Panc1 (cell line): Measurements from ENCODE around the gene TTC28.

Experiments used
- CTCF ChIP-seq: fragments of 450-650 bp; IDR thresholded peaks from 2 replicates; pipeline ENCODE4 v1.5.1; 2017; ENCODE audit warnings: mild to moderate bottlenecking
- REST ChIP-seq, 2 experiments: IDR thresholded peaks; 2 replicates each; pipeline ENCODE4 v1.6.1; 2011 to 2012; ENCODE audit warnings: low read depth in 2 of 2, control low read depth in 1 of 2, low read length in 1 of 2, mild to moderate bottlenecking in 1 of 2, moderate library complexity in 1 of 2; ENCODE audit not compliant: insufficient read depth in 1 of 2

- TF ChIP-seq CTCF (no peak), REST (IDR thresholded peaks at IDR 0.05; ENCODE audit: insufficient read depth in 1 of 2, low read depth in 2 of 2, low read length in 1 of 2) (no peak)
Observed at GRCh38 chr22:28118957-28119631, 560.5 kb downstream of the TTC28 start.
